Measurements from ENCODE around the gene NEK1.
"Not testable (repeated sequence)": the region's sequence is repeated elsewhere in the genome, so short reads cannot be mapped to it uniquely, and the experiment has no call there.

The NEK1 gene

DNA sequence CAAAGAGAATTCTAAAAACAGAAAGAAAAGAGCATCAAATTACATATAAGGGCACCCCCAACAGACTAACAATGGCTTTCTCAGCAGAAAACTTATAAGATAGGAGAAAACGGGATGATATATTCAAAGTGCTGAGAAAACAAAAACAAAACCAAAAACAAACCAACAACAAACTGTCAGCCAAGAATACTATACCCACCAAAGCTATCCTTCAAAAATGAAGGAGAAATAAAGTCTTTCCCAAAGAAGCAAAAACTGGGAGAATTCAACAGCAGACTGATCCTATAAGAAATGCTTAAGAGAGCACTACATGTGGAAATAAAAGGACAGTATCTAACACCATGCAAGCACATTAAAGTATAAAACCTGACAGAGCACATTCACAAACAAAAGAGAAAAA, 168.6 kb downstream of the NEK1 start:
- Mint-ChIP-seq H3K27ac (no peak overlapping the region), H3K4me1 (peaks cover 23% of the 10 kb centered on the region), H3K4me3 (no peak overlapping the region), H3K9me3 (peaks cover 36% of the 10 kb centered on the region), H3K27me3 (no peaks in the 10 kb centered on the region), H3K36me3 (peaks cover 68% of the 10 kb centered on the region)
- ATAC-seq, result no peak

DNA sequence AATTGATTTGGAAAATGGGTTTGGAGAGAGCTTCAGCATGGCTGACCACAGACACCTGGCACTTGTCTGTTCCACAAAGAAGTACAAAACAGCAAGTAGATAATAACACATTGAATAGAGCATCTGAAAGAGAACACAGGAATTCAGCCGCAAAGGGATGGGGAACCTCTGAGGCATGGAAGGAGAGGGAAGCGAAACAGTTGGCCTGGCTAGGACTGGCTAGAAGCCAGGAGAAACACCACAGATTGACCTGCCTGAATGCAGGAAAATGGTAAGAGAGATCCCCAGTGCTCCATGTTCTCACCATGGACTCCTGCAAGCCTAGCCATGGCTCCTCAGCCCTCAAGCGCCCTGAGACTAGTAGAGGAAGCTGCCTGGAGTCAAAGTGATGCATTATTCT, 171.9 kb downstream of the NEK1 start:
- Mint-ChIP-seq H3K27ac (no peak overlapping the region), H3K36me3 (peaks cover 37% of the 10 kb centered on the region), H3K4me1 (peaks cover 38% of the 10 kb centered on the region), H3K9me3 (peaks cover 18% of the 10 kb centered on the region), H3K4me3 (no peak overlapping the region), H3K27me3 (no peaks in the 10 kb centered on the region)
- ATAC-seq, result no peak

DNA sequence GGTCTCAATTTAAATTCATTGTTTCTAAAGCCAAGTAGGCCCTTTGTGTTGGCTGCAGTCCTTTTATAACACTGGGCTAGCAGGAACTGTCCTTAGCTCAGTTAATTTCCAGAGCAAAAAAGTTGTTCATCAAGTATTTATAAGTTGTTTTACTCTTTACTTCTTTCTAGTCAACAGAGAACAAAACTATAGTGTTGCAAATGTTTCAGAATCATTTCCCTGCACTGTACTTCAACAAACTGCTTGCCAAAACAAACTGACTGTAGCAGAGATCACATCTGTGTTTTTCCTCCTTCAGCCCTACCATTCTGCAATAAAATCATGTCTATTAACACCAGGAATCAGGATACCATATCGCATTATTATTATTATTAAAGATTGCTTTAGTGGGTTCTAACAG, 173.1 kb downstream of the NEK1 start:
- H3K27ac Mint-ChIP-seq, result peak overlapping the region; percentile 83
- H3K9me3 Mint-ChIP-seq, result peaks cover 9% of the 10 kb centered on the region

DNA sequence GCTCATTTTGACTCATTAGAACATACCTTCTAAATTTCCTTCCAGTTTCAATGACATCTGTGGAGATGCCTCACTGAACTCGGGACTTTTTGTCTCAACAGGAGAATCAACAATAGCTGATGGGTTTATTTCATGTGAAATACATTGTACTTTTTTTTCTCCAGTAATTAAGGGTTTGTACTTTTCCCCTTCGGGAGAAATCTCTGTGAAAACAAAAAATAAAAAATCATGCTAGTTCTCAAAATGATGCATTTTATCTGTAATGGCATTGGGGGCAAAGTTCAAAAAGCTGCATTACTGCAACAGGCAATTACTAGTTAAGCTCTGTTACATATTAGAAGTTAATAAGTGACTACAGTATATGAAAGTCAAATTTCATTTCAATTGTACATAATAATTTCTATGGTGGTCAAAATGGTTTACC, 174.3 kb downstream of the NEK1 start:
- peaks cover 38% of the 10 kb centered on the region for H3K4me1 Mint-ChIP-seq
- no peak overlapping the region for H3K4me3 Mint-ChIP-seq
- H3K9me3 Mint-ChIP-seq, result no peaks in the 10 kb centered on the region
- peak; percentile 81 for ATAC-seq
- peak overlapping the region; percentile 83 for H3K27ac Mint-ChIP-seq
- peaks cover 17% of the 10 kb centered on the region for H3K36me3 Mint-ChIP-seq
- no peaks in the 10 kb centered on the region for H3K27me3 Mint-ChIP-seq

More for the DNA sequence above, 173.1 kb downstream of the NEK1 start:
- Mint-ChIP-seq H3K4me3 (no peak overlapping the region), H3K36me3 (peaks cover 29% of the 10 kb centered on the region), H3K27me3 (no peaks in the 10 kb centered on the region), H3K4me1 (peaks cover 38% of the 10 kb centered on the region)
- no peak for ATAC-seq

DNA sequence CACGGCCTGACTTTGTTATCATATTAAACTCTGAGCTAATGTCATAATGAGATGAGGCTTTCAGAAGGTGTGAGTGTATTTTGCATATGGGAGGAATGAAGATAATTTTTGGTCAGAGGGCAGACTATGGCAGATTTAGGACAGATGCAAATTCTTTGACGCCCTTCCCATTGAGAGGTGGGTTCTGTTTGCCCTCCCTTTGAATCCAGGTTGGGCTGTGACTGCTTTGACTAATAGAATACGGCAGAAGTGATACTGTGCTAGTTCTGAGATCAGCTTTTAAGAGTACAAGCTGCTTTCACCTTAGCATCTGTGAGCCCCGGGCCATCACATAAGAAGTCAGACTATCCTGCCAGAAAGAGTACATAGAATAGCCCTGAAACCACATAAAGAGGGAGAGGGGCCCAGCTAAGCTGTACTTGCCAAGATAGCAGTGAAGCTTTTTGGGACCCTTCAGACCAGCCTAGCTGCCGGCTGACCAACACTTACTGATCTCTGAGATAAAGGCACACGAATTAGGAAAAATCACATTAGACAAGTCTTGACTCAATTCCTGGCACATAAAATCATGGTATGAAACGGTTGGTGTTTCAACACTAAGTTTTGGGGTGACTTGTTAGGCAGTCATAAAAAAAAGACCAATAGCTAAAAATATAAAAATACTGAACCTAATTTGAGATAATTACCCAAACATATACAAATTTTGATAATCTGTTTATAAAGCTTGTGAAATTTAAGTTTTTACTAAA, 174.9 kb downstream of the NEK1 start:
- H3K4me3 Mint-ChIP-seq, result peak overlapping the region; percentile 16
- H3K36me3 Mint-ChIP-seq, result peaks cover 11% of the 10 kb centered on the region
- no peaks in the 10 kb centered on the region for H3K9me3 Mint-ChIP-seq
- H3K4me1 Mint-ChIP-seq, result peaks cover 38% of the 10 kb centered on the region
- no peaks in the 10 kb centered on the region for H3K27me3 Mint-ChIP-seq
- ATAC-seq, result peak; percentile 88
- peak overlapping the region; percentile 83 for H3K27ac Mint-ChIP-seq

DNA sequence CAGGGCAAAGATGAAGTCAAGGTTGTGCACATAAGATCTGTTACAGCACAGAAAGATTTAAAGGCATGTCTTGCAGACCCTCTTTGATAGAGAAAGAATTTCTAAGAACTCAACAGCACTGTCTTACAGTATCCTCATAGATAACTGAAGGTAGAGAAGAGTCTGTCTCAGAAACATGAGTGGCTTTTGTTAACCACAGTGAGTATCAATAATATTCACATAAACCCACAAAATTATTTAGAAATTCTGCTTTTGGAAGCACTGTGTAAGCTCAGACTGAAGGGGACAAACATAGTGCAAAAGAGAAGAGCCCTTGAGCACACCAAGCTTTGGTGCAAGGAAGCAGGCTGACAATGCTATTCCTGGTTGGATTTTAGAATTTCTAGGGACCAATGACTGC, 175.6 kb downstream of the NEK1 start:
- Mint-ChIP-seq H3K4me1 (peaks cover 33% of the 10 kb centered on the region), H3K27me3 (no peaks in the 10 kb centered on the region), H3K36me3 (peaks cover 8% of the 10 kb centered on the region), H3K27ac (peak overlapping the region; percentile 83), H3K4me3 (no peak overlapping the region), H3K9me3 (no peaks in the 10 kb centered on the region)
- ATAC-seq, result no peak

DNA sequence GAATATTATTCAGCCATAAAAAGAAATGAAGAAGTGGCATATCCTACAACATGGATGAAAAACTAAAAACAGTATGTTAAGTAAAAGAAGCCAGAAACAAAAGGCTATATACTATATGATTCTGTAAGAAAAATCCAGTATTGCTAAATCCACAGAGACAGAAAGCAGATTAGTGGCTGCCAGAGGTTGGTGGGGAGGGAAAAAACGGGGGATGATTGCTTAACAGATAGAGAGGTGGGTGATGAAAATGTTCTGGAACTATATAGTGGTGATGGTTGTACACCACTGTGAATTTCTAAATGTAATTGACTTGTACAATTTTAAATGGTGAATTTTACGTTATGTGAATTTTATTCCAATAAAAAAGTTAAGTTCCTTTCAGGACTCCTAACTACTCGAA, 184.0 kb downstream of the NEK1 start:
- H3K4me1 Mint-ChIP-seq, result no peaks in the 10 kb centered on the region
- H3K9me3 Mint-ChIP-seq, result no peaks in the 10 kb centered on the region
- H3K27me3 Mint-ChIP-seq, result no peaks in the 10 kb centered on the region
- no peak overlapping the region for H3K4me3 Mint-ChIP-seq
- H3K36me3 Mint-ChIP-seq, result peaks cover 45% of the 10 kb centered on the region
- no peak for ATAC-seq
- no peak overlapping the region for H3K27ac Mint-ChIP-seq

DNA sequence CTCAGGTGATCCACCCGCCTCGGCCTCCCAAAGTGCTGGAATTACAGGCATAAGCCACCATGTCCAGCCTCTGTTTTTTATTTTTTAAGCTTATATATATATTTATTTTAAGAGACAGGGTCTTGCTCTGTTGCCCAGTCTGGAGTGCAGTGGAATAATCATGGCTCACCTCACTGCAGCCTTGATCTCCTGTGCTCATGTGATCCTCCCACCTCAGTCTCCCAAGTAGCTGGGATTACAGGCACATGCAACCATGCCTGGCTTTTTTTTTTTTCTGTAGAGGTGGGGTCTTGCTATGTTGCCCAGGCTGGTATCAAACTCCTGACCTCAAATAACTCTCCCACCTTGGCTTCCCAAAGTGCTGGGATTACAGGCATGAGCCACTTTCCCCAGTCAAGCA, 184.7 kb downstream of the NEK1 start:
- H3K27ac Mint-ChIP-seq, H3K27me3 Mint-ChIP-seq, H3K9me3 Mint-ChIP-seq, H3K4me1 Mint-ChIP-seq, H3K4me3 Mint-ChIP-seq, ATAC-seq: not testable (repeated sequence)
- peaks cover 45% of the 10 kb centered on the region for H3K36me3 Mint-ChIP-seq

DNA sequence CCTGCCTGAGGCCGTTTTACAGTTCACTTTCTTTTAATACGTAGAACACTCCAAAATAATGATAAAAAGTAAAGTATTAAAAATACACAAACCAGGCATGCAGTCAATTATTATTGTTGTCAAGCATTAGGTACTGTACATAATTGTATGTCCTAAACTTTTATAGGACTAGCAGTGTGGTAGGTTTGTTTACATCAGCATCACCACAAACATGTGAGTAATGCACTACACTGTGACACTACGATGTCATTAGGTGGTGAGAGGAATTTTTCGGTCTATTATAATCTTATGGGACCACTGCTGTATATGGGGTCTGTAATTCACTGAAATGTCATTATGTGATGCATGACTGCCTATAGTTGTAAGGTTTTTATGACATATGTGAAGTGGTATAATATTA, 192.1 kb downstream of the NEK1 start:
- Mint-ChIP-seq H3K27ac (no peak overlapping the region), H3K27me3 (no peaks in the 10 kb centered on the region), H3K9me3 (no peaks in the 10 kb centered on the region), H3K36me3 (peaks cover 52% of the 10 kb centered on the region), H3K4me3 (no peak overlapping the region), H3K4me1 (no peaks in the 10 kb centered on the region)
- ATAC-seq, result no peak

DNA sequence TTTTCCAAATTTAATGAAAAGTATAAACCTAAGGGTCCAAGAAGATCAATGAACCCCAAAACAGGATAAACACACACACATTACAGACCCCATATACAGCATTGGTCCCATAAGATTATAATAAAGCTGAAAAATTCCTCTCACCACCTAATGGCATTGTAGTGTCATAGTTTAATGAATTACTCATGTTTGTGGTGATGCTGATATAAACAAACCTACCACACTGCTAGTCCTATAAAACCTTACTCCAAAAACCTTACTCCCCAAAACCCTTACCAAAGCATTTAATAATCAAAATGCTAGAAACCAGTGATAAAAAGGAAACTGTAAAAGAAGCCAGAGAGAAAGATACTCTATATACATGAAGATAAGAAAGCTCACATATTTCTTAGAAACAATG, 193.5 kb downstream of the NEK1 start:
- Mint-ChIP-seq H3K27me3 (no peaks in the 10 kb centered on the region), H3K4me3 (no peak overlapping the region)

DNA sequence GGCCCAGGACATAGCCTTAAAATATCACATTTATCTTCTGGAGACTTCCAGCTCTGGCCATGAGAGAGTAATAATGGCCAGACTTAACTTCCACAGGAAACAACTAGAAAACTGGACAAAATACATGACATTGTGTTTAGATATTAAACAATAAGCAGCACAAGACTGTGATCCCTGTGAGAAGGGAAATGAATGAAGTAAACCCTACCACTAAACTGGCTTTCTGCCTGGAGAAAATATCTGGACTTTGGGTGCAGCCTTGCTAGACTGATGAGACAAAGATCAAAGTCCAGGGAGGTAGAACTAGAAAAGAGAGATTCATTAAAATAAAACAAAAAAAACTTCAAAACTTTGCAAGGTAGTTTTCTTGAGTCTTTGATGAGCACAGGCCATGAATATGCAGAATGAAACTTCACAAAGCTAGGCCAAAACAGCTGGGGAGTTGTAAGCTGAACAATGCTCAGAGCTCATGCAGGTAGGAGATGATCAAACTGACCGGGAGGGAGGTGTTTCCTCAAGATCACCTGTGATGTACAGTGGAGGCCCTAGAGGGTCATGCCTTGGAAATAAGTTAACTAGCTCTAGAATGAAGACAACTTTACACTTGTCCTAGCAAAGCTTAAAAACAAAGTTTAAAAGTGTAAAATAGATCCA, 194.6 kb downstream of the NEK1 start:
- no peaks in the 10 kb centered on the region for H3K4me1 Mint-ChIP-seq
- no peak overlapping the region for H3K4me3 Mint-ChIP-seq
- ATAC-seq, result no peak
- H3K27me3 Mint-ChIP-seq, result no peaks in the 10 kb centered on the region
- peaks cover 37% of the 10 kb centered on the region for H3K36me3 Mint-ChIP-seq
- no peak overlapping the region for H3K27ac Mint-ChIP-seq
- no peaks in the 10 kb centered on the region for H3K9me3 Mint-ChIP-seq

More for the DNA sequence above, 193.5 kb downstream of the NEK1 start:
- Mint-ChIP-seq H3K9me3 (no peaks in the 10 kb centered on the region), H3K36me3 (peaks cover 38% of the 10 kb centered on the region), H3K4me1 (no peaks in the 10 kb centered on the region), H3K27ac (no peak overlapping the region)
- ATAC-seq, result no peak

DNA sequence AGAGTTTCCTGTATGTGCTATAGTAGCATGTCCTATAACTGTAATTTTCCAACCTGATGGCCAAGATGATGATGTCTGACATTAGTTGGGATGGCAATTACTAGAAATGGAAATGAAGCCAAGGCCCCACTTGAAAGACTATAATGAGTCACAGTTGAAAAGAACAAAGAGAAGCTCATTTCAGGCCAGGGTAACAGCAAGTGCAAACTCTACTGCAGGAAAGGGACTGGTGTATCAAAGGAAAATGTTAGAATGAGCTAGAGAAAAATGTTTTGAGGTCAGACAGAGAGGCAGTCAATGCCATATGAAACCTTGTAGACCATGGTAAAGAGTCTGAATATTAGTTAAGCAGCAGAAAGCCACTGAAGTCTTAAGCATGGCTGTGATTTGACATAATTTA, 195.4 kb downstream of the NEK1 start:
- H3K9me3 Mint-ChIP-seq, result no peaks in the 10 kb centered on the region
- H3K27me3 Mint-ChIP-seq, result no peaks in the 10 kb centered on the region
- no peak overlapping the region for H3K4me3 Mint-ChIP-seq
- no peak for ATAC-seq
- no peak overlapping the region for H3K27ac Mint-ChIP-seq
- peaks cover 33% of the 10 kb centered on the region for H3K36me3 Mint-ChIP-seq
- no peaks in the 10 kb centered on the region for H3K4me1 Mint-ChIP-seq

DNA sequence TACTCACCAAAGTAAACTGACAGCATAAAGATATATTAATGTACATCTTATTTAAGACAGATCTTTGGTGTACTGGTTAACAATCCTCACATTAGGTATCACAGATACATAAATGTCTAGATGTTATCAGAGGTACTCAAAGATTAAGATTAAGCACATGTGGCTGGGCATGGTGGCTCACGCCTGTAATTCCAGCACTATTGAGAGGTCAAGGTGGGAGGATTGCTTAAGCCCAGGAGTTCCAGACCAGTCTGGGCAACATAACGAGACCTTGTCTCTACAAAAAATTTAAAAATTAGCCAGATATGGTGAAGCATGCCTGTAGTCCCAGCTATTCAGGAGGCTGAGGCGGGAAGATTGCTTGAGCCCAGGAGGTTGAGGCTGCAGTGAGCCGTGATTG, 195.9 kb downstream of the NEK1 start:
- no peaks in the 10 kb centered on the region for H3K4me1 Mint-ChIP-seq
- no peaks in the 10 kb centered on the region for H3K27me3 Mint-ChIP-seq
- H3K27ac Mint-ChIP-seq, result no peak overlapping the region
- no peaks in the 10 kb centered on the region for H3K9me3 Mint-ChIP-seq
- H3K4me3 Mint-ChIP-seq, result no peak overlapping the region
- ATAC-seq, result no peak
- peaks cover 28% of the 10 kb centered on the region for H3K36me3 Mint-ChIP-seq

DNA sequence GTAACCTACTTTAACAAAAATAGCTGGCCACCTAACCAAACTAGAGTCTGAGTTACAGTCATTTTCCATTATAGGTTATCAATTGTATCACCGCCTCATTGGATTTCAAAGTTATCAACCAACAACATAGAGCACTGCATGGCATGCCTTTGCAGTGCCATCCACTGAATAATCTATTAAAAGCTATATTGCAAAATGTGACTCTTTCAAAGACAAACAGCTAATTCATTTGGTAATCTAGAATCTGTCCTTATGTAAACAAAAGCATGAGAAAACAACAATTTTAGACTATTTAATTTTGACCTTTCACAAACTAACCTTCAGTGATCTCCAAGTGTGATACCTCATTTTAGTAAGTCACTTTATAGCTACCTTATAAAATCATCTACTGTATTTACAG, 197.5 kb downstream of the NEK1 start:
- no peak overlapping the region for H3K4me3 Mint-ChIP-seq
- ATAC-seq, result no peak
- H3K36me3 Mint-ChIP-seq, result peaks cover 17% of the 10 kb centered on the region
- peaks cover 10% of the 10 kb centered on the region for H3K4me1 Mint-ChIP-seq
- no peak overlapping the region for H3K27ac Mint-ChIP-seq
- H3K27me3 Mint-ChIP-seq, result no peaks in the 10 kb centered on the region
- H3K9me3 Mint-ChIP-seq, result no peaks in the 10 kb centered on the region

DNA sequence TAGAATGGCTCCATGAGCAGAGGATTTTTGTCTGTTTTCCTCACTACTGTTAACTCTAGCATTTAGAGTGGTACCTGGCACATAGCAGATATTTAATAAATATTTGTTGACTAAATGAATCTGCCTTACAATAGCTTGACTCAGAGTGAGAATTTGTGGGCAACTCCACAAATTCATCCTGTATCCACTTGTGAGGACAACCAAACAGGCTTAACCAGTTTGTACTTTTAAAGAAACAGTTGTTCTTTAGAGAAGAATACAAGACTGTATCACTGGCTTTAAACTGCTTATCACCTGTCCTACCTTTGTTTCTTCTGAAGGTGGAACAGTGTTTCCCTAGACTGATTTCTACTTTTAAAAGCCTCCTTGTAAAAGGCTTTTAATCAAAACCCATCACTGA, 200.3 kb downstream of the NEK1 start:
- no peak overlapping the region for H3K4me3 Mint-ChIP-seq
- H3K27ac Mint-ChIP-seq, result no peak overlapping the region
- no peaks in the 10 kb centered on the region for H3K36me3 Mint-ChIP-seq
- no peaks in the 10 kb centered on the region for H3K9me3 Mint-ChIP-seq
- ATAC-seq, result no peak
- peaks cover 10% of the 10 kb centered on the region for H3K4me1 Mint-ChIP-seq
- no peaks in the 10 kb centered on the region for H3K27me3 Mint-ChIP-seq
